ENCODE measurements around the gene HFE. TPM values are rescaled to one million over a fixed set of nuclear protein-coding genes. Genes with fewer than 3 reads are reported as not detected.

The HFE gene
- total RNA-seq, 1 experiment from 2014 or later, result not detected

GRCh38 chr6:26053992-26054780 lies 33.0 kb upstream of the HFE start:
- peaks cover 10% of the 10 kb centered on the region for H3K4me1 ChIP-seq (ENCODE audit: insufficient read depth, low read length)
- CTCF ChIA-PET, result interaction anchor here (0.6 kb wide), 1 partner anchor 49 kb away, joined by 4 read pairs; no protein-coding TSS in a partner anchor

GRCh38 chr6:26054781-26055718 lies 32.2 kb upstream of the HFE start:
- Histone ChIP-seq H4K20me1 (ENCODE audit: low read length) (no peaks in the 10 kb centered on the region), H3K27me3 (ENCODE audit: low read length) (no peaks in the 10 kb centered on the region), H3K9ac (ENCODE audit: low read length) (peak overlapping the region; percentile 84), H3K9me2 (replicated peaks; ENCODE audit: low read length) (no peaks in the 10 kb centered on the region), H3K4me1 (ENCODE audit: insufficient read depth, low read length) (peaks cover 10% of the 10 kb centered on the region), H3K27ac (ENCODE audit: low read length) (peak overlapping the region; percentile 81), H3K36me3 (ENCODE audit: low read depth, low read length) (no peaks in the 10 kb centered on the region), H3K4me2 (ENCODE audit: low read length) (peak overlapping the region; percentile 87), H2AFZ (ENCODE audit: low read length) (peak overlapping the region; percentile 46), H3F3A (ENCODE audit: low read length, unreplicated experiment) (peaks cover 6% of the 10 kb centered on the region), H3K9me3 (ENCODE audit: low read length) (no peaks in the 10 kb centered on the region), H3K79me2 (ENCODE audit: low read length) (no peaks in the 10 kb centered on the region), H3K4me3 (ENCODE audit: low read length) (peak overlapping the region; percentile 78)
- CTCF ChIA-PET, result interaction anchor here (0.6 kb wide), 1 partner anchor 24 kb away, joined by 4 read pairs; no protein-coding TSS in a partner anchor
- intact Hi-C loops (cut with micrococcal nuclease), result loop anchor here (1.0 to 5.0 kb wide), 6 partner anchors 10 to 162 kb away; a partner anchor contains a TSS
- peak; percentile 53 for ATAC-seq
- TF ChIP-seq CTCF (conservative IDR thresholded peaks at IDR 0.05; ENCODE audit: low read depth, low read length) (no peak), EZH2 (IDR thresholded peaks at IDR 0.05; ENCODE audit: low read length, unreplicated experiment) (no peak), EZH2phosphoT487 (IDR thresholded peaks at IDR 0.05; ENCODE audit: borderline replicate concordance, low read length) (no peak)
- peak; percentile 93 for DNase-seq
- BruUV-seq (replicated peaks), result no TSS peak
- POLR2A ChIA-PET (ENCODE audit: unreplicated experiment), result interaction anchor here (0.6 to 2.5 kb wide), 7 partner anchors 10 to 68 kb away, joined by 3 to 22 read pairs (median 6); a partner anchor contains a TSS

More at GRCh38 chr6:26053992-26054780, 33.0 kb upstream of the HFE start:
- Histone ChIP-seq H3K79me2 (ENCODE audit: low read length) (no peaks in the 10 kb centered on the region), H3K4me2 (ENCODE audit: low read length) (peak overlapping the region; percentile 87), H3K9ac (ENCODE audit: low read length) (peak overlapping the region; percentile 84), H3K9me2 (replicated peaks; ENCODE audit: low read length) (no peaks in the 10 kb centered on the region), H3K36me3 (ENCODE audit: low read depth, low read length) (no peaks in the 10 kb centered on the region), H3K4me3 (ENCODE audit: low read length) (peak overlapping the region; percentile 78), H3F3A (ENCODE audit: low read length, unreplicated experiment) (peaks cover 6% of the 10 kb centered on the region), H4K20me1 (ENCODE audit: low read length) (no peaks in the 10 kb centered on the region), H3K27ac (ENCODE audit: low read length) (peak overlapping the region; percentile 81), H3K9me3 (ENCODE audit: low read length) (no peaks in the 10 kb centered on the region), H2AFZ (ENCODE audit: low read length) (peak overlapping the region; percentile 46), H3K27me3 (ENCODE audit: low read length) (no peaks in the 10 kb centered on the region)
- DNase-seq (peak; percentile 19), ATAC-seq (no peak)
- no TSS peak for BruUV-seq (replicated peaks)
- POLR2A ChIA-PET (ENCODE audit: unreplicated experiment), result interaction anchor here (0.6 to 0.7 kb wide), 2 partner anchors 32 to 144 kb away, joined by 4 to 7 read pairs; no protein-coding TSS in a partner anchor
- TF ChIP-seq EZH2 (IDR thresholded peaks at IDR 0.05; ENCODE audit: low read length, unreplicated experiment) (no peak), CTCF (conservative IDR thresholded peaks at IDR 0.05; ENCODE audit: low read depth, low read length) (no peak), EZH2phosphoT487 (IDR thresholded peaks at IDR 0.05; ENCODE audit: borderline replicate concordance, low read length) (no peak)
- intact Hi-C loops (cut with micrococcal nuclease), result no loop called here

All from PC-3 (cell line).